Measurements from ENCODE around the gene RFX3. TPM values are rescaled to one million over a fixed set of nuclear protein-coding genes. Genes with fewer than 3 reads are reported as not detected.

The RFX3 gene
- total RNA-seq, 1 experiment from 2014 or later = 9.9 TPM

DNA sequence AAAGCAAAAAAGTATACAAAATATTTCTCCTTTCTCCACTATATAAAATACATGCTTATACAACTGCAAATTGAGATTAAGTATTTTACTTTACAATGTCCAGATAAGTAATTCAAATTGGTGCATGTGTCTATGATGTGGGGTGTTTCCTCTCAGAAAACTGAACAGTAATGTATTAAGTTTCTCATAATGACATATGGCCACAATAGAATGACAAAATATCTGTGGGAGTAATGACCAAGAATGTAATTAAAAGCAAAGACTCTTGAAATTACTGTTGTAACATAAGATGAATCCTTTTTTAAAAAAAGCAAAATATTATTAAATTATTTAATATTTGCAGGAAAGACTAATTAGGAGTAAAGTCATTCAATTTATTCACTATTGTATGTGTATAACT lies 155.1 kb downstream of the RFX3 start:
- no peak overlapping the region for H4K8ac ChIP-seq (replicated peaks; ENCODE audit: insufficient read length, low read depth, low read length)
- Mint-ChIP-seq H3K9me3 (no peaks in the 10 kb centered on the region), H3K27me3 (ENCODE audit: low read depth) (no peaks in the 10 kb centered on the region), H3K4me3 (no peak overlapping the region), H3K27ac (no peak overlapping the region), H3K4me1 (peaks cover 16 to 22% of the 10 kb centered on the region in 2 experiments), H3K36me3 (ENCODE audit: insufficient read depth in 1 of 3, low read depth in 3 of 3) (peaks cover 0 to under 1% (median under 1%) of the 10 kb centered on the region in 3 experiments; a peak in 2 of 7 replicates)
- H3K23me2 ChIP-seq (ENCODE audit: insufficient read length, low read depth, low read length, poor library complexity, severe bottlenecking) = no peaks in the 10 kb centered on the region
- H2AK5ac ChIP-seq (ENCODE audit: insufficient read length, low read length) = no peak overlapping the region
- peaks cover 3% of the 10 kb centered on the region; the same call in 1 of the 2 replicates for H3K4me1 ChIP-seq (ENCODE audit: insufficient read depth, low read length)
- no peaks in the 10 kb centered on the region for H3K79me2 ChIP-seq (ENCODE audit: insufficient read depth, low read length)
- H3K4me2 ChIP-seq (ENCODE audit: insufficient read depth, insufficient read length, low read length) = no peak overlapping the region
- no peak for DNase-seq
- H2AFZ ChIP-seq (ENCODE audit: low read length) = no peak overlapping the region
- H4K5ac ChIP-seq (ENCODE audit: insufficient read length, low read depth, low read length) = no peak overlapping the region
- no peak overlapping the region for H3K4ac ChIP-seq (ENCODE audit: low read depth, low read length)
- no peaks in the 10 kb centered on the region for H3K27me3 ChIP-seq (ENCODE audit: insufficient read depth, low read length)
- H3K79me1 ChIP-seq (ENCODE audit: insufficient read depth, low read depth, low read length, poor library complexity, severe bottlenecking) = no peaks in the 10 kb centered on the region
- no peak overlapping the region for H2BK12ac ChIP-seq (ENCODE audit: insufficient read length, low read depth, low read length)
- no peak for TF ChIP-seq CTCF (conservative IDR thresholded peaks at IDR 0.05)
- no peak overlapping the region for H3K18ac ChIP-seq (ENCODE audit: insufficient read length, low read depth, low read length)
- H3K23ac ChIP-seq (ENCODE audit: insufficient read length, low read depth, low read length) = no peak overlapping the region
- H3K27ac ChIP-seq (ENCODE audit: insufficient read length, low read depth, low read length) = no peak overlapping the region
- no peak overlapping the region for H3T11ph ChIP-seq (ENCODE audit: low read length)
- no peaks in the 10 kb centered on the region for H4K20me1 ChIP-seq (ENCODE audit: control insufficient read depth, insufficient read depth, insufficient read length)
- H3K56ac ChIP-seq (ENCODE audit: insufficient read length, low read depth, low read length) = no peak overlapping the region
- H3K9me3 ChIP-seq (ENCODE audit: control insufficient read depth, low read depth, low read length) = no peaks in the 10 kb centered on the region
- H4K91ac ChIP-seq (ENCODE audit: insufficient read length, low read depth, low read length) = no peak overlapping the region
- no peak overlapping the region for H3K14ac ChIP-seq (ENCODE audit: insufficient read depth, low read length)
- no peak overlapping the region for H2BK120ac ChIP-seq (ENCODE audit: low read depth, low read length, poor library complexity, severe bottlenecking)
- H2BK20ac ChIP-seq (ENCODE audit: low read depth, low read length, poor library complexity, severe bottlenecking) = no peak overlapping the region
- no peak overlapping the region for H3K9ac ChIP-seq (ENCODE audit: extremely low read depth, insufficient read length, low read length)
- H2BK15ac ChIP-seq (ENCODE audit: low read depth, low read length) = no peak overlapping the region
- no peak overlapping the region for H2BK5ac ChIP-seq (ENCODE audit: insufficient read length, low read length)

Measured in H9 (cell line).